Endothelial cell of umbilical vein (primary cell): ENCODE measurements around the gene KCTD13.

Experiments
- CTCF ChIP-seq, 2 donors: IDR thresholded peaks; 1 replicate in 1 of 2; 2 replicates in 1 of 2; pipeline ENCODE4 v1.5.1; 2011; ENCODE audit warnings: low read length in 2 of 2, mild to moderate bottlenecking in 2 of 2, moderate library complexity in 2 of 2, control low read depth in 1 of 2, inconsistent platforms in 1 of 2, low read depth in 1 of 2; ENCODE audit not compliant: insufficient read depth in 1 of 2; ENCODE audit errors: extremely low read depth in 1 of 2
- JUN ChIP-seq: IDR thresholded peaks from 2 replicates; pipeline ENCODE4 v1.6.1; 2011; ENCODE audit warnings: borderline replicate concordance, low read depth; ENCODE audit not compliant: insufficient read length, insufficient read depth
- POLR2A ChIP-seq: IDR thresholded peaks from 2 replicates; pipeline ENCODE4 v1.6.1; 2012; ENCODE audit warnings: low read depth, mild to moderate bottlenecking, control low read depth, low read length
- POLR2AphosphoS5 ChIP-seq: IDR thresholded peaks from 2 replicates; pipeline ENCODE4 v1.6.1; 2012; ENCODE audit warnings: low read depth, mild to moderate bottlenecking, control low read depth, low read length, moderate library complexity; ENCODE audit not compliant: insufficient read depth

DNA sequence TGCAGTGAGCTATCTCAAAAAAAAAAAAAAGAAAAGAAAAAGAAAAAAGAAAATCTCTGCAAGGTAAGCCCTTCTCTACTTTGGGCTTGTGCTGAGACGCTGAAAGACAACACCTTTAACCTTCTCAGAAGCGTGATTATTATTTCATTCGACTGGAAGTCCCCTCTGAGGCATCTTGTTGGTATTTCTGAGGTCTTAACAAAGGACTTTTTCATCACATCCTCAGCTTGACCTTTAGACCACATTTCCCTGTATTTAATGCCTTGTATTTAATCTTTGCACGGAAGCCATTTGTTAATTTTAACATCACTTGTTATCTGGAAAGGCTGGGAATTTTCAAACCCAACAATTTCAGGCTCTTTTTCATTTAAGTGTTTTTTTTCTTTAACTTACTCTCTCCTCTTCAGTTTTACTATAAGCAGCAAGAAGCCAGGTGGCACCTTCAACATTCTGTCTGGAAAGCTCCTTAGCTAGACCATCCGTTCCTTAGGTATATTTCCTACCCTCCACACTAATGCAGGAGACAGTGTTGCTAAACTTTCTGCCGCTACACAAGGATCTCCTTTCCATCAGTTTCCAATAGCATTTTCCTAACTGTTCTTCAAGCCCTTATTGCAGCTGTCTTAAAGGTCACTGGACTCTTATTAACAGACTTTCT, 10.3 kb downstream of the KCTD13 start:
- TF ChIP-seq POLR2A = no peak
- peak; percentile 18 for TF ChIP-seq JUN
- no peak for TF ChIP-seq CTCF (IDR thresholded peaks at IDR 0.05; ENCODE audit: extremely low read depth in 1 of 2, insufficient read depth in 1 of 2, low read depth in 1 of 2, low read length in 2 of 2)
- no peak for TF ChIP-seq POLR2AphosphoS5
